K562 (cell line): ENCODE data around the gene SYNM. TPM values are rescaled to one million over a fixed set of nuclear protein-coding genes. Genes with fewer than 3 reads are reported as not detected.

Source experiments
- ATAC-seq: fragments of 200-7000 bp; cut with Tn5 transposase; 3 replicates; pipeline ENCODE4 v1.9.1; 2020; ENCODE audit warnings: moderate library complexity
- BruUV-seq: library from RNA; stranded (reverse); fragments of 400-500 nt; replicated peaks from 2 replicates; lab custom pipeline; 2021; lab: Mats Ljungman, UMichigan
- CTCF ChIA-PET: fragments of 300-600 bp; formaldehyde crosslinking; extraction: SDS; loops from one replicate; lab custom pipeline; 2021; ENCODE audit warnings: low intra/inter-chr PET ratio; lab: Yijun Ruan, JAX
- POLR2A ChIA-PET: fragments of 300-600, 350-650 bp; sonication (Branson Sonifier 250); formaldehyde crosslinking; extraction: SDS; loops from one replicate; lab custom pipeline; 2021; ENCODE audit warnings: antibody characterized with exemption, inconsistent platforms; lab: Yijun Ruan, JAX
- DNase-seq, 4 experiments: peaks; one replicate each; pipeline versions ENCODE4 v3.0.0 to v3.0.0-alpha.2; 2011 to 2018; ENCODE audit warnings: low spot score in 3 of 4, mixed read lengths in 3 of 4; ENCODE audit errors: extremely low read depth in 1 of 4
- FAIRE-seq: peaks from 2 replicates; lab custom pipeline; 2011; peaks lifted over from hg19 to GRCh38; lab: Jason Lieb, UNC
- H2AFZ ChIP-seq: 2 replicates; pipeline ENCODE4 v1.6.0; 2011; ENCODE audit warnings: low read depth, low read length, control low read depth, inconsistent platforms
- H3K27ac ChIP-seq: fragments of 200-600 bp; 3 replicates; pipeline ENCODE4 v1.8.0; 2011; ENCODE audit warnings: low read depth, mild to moderate bottlenecking, control low read depth, inconsistent platforms, low read length, moderate library complexity, mixed read lengths; ENCODE audit errors: extremely low read depth
- H3K27me3 ChIP-seq, 2 experiments: fragments of 300-600 bp in 1 of 2; 2 replicates in 1 of 2; 3 replicates in 1 of 2; pipeline versions ENCODE4 v1.6.0 to v1.8.0; 2011; ENCODE audit warnings: inconsistent platforms in 2 of 2, low read length in 2 of 2, mild to moderate bottlenecking in 1 of 2, mixed read lengths in 1 of 2, moderate library complexity in 1 of 2; ENCODE audit not compliant: control insufficient read depth in 2 of 2, insufficient read depth in 2 of 2
- H3K36me3 ChIP-seq: fragments of 300-600 bp; 3 replicates; pipeline ENCODE4 v1.8.0; 2011; ENCODE audit warnings: mild to moderate bottlenecking, low read length, inconsistent platforms; ENCODE audit not compliant: control insufficient read depth, insufficient read depth
- H3K4me1 ChIP-seq, 2 experiments: fragments of 200-600 bp in 1 of 2; replicated peaks in 1 of 2; 2 replicates in 1 of 2; 3 replicates in 1 of 2; pipeline versions ENCODE4 v1.5.1 to v1.8.0; 2011; ENCODE audit warnings: inconsistent platforms in 2 of 2, low read length in 2 of 2, mild to moderate bottlenecking in 1 of 2, mixed read lengths in 1 of 2, moderate library complexity in 1 of 2; ENCODE audit not compliant: control insufficient read depth in 2 of 2, insufficient read depth in 2 of 2
- H3K4me2 ChIP-seq: 2 replicates; pipeline ENCODE4 v1.6.1; 2011; ENCODE audit warnings: low read length, control low read depth, inconsistent platforms, mixed read lengths; ENCODE audit not compliant: insufficient read depth
- H3K4me3 ChIP-seq: fragments of 200-600 bp; sonication (generic), shearing (Covaris generic); 2 replicates; pipeline ENCODE4 v1.5.1; 2016; ENCODE audit warnings: control low read depth, inconsistent platforms
- H3K79me2 ChIP-seq: fragments of 200-600 bp; 3 replicates; pipeline ENCODE4 v1.8.0; 2011; ENCODE audit warnings: low read length, inconsistent platforms; ENCODE audit not compliant: control insufficient read depth, insufficient read depth
- H3K9ac ChIP-seq, 2 experiments: 2 replicates each; pipeline versions ENCODE4 v1.6.0 to v1.6.1; 2011; ENCODE audit warnings: low read depth in 2 of 2, low read length in 2 of 2, control low read depth in 1 of 2, inconsistent platforms in 1 of 2, mild to moderate bottlenecking in 1 of 2, mixed read lengths in 1 of 2; ENCODE audit not compliant: insufficient read depth in 1 of 2
- H3K9me1 ChIP-seq: one replicate; pipeline ENCODE4 v1.6.0; 2011; ENCODE audit warnings: inconsistent platforms, mild to moderate bottlenecking, low read length, moderate library complexity; ENCODE audit not compliant: control insufficient read depth, insufficient read depth
- H3K9me3 ChIP-seq: replicated peaks from 2 replicates; pipeline ENCODE4 v1.5.1; 2011; ENCODE audit warnings: low read depth, low read length, inconsistent platforms; ENCODE audit not compliant: control insufficient read depth, insufficient read depth
- H4K20me1 ChIP-seq: replicated peaks from 2 replicates; pipeline ENCODE4 v1.6.1; 2011; ENCODE audit warnings: low read length, inconsistent platforms, mixed read lengths; ENCODE audit not compliant: control insufficient read depth, insufficient read depth
- CAMTA2 ChIP-seq: fragments of 250-450 bp; sonication (Bioruptor Pico); conservative IDR thresholded peaks from 2 replicates; pipeline ENCODE4 v1.5.1; 2022
- FOXO4 ChIP-seq: fragments of 450-650 bp; formaldehyde crosslinking; IDR thresholded peaks from 2 replicates; pipeline ENCODE4 v1.4.0; 2020; ENCODE audit warnings: mild to moderate bottlenecking, moderate library complexity
- IFI16 ChIP-seq: fragments of 250-450 bp; sonication (Bioruptor Pico); IDR thresholded peaks from 2 replicates; pipeline ENCODE4 v2.1.2; 2022; ENCODE audit warnings: mild to moderate bottlenecking, inconsistent platforms
- KHSRP ChIP-seq: fragments of 450-650 bp; IDR thresholded peaks from 2 replicates; pipeline ENCODE4 v1.6.1; 2017
- KLF10 ChIP-seq: fragments of 250-450 bp; sonication (Bioruptor Pico); IDR thresholded peaks from 2 replicates; pipeline ENCODE4 v1.6.1; 2021; ENCODE audit warnings: matching md5 sums
- MTA3 ChIP-seq: fragments of 450-650 bp; formaldehyde crosslinking; IDR thresholded peaks from 2 replicates; pipeline ENCODE4 v1.6.1; 2017; ENCODE audit warnings: mild to moderate bottlenecking, borderline replicate concordance
- NRF1 ChIP-seq, 2 experiments: fragments of 450-650 bp; IDR thresholded peaks in 1 of 2; conservative IDR thresholded peaks in 1 of 2; 2 replicates each; pipeline ENCODE4 v1.6.1; 2014; ENCODE audit warnings: mild to moderate bottlenecking in 2 of 2
- PTTG1 ChIP-seq: fragments of 450-650 bp; IDR thresholded peaks from 2 replicates; pipeline ENCODE4 v1.6.1; 2016; ENCODE audit warnings: low read depth, mild to moderate bottlenecking, missing genetic modification characterization, missing compliant biosample characterization
- RAD51 ChIP-seq: fragments of 450-650 bp; IDR thresholded peaks from 2 replicates; pipeline ENCODE4 v1.7.1; 2016; ENCODE audit warnings: low read depth, mild to moderate bottlenecking, borderline replicate concordance
- TCFL5 ChIP-seq: fragments of 250-450 bp; sonication (Bioruptor Pico); conservative IDR thresholded peaks from 2 replicates; pipeline ENCODE4 v1.6.1; 2021; ENCODE audit warnings: mild to moderate bottlenecking, moderate library complexity, matching md5 sums
- TFAP4 ChIP-seq: sonication (generic); formaldehyde crosslinking; IDR thresholded peaks from 2 replicates; pipeline ENCODE4 v1.8.0; 2022; ENCODE audit warnings: missing genetic modification reagents, mild to moderate bottlenecking, moderate library complexity, borderline replicate concordance
- THRA ChIP-seq: fragments of 450-650 bp; IDR thresholded peaks from 2 replicates; pipeline ENCODE4 v1.6.1; 2017; ENCODE audit warnings: mild to moderate bottlenecking, moderate library complexity
- USF1 ChIP-seq: sonication (generic); formaldehyde crosslinking; IDR thresholded peaks from 2 replicates; pipeline ENCODE4 v1.9.0; 2022; ENCODE audit warnings: mild to moderate bottlenecking, missing genetic modification reagents
- ZNF224 ChIP-seq: sonication (generic); formaldehyde crosslinking; IDR thresholded peaks from 2 replicates; pipeline ENCODE4 v1.8.0; 2022; ENCODE audit warnings: mild to moderate bottlenecking, missing genetic modification reagents
- ZNF436 ChIP-seq: fragments of 250-450, 450-650 bp; sonication (Bioruptor Pico); formaldehyde crosslinking; IDR thresholded peaks from 2 replicates; pipeline ENCODE4 v1.7.0; 2020; ENCODE audit warnings: mild to moderate bottlenecking
- WGBS: fragments of 100-300 bp; shearing (Covaris generic); methylation state at CpG from one replicate; pipeline ENCODE4 v1.1.6; 2016; ENCODE audit warnings: low coverage, mixed read lengths; ENCODE audit not compliant: insufficient coverage; ENCODE audit errors: missing lambda C conversion rate; 5-methylcytosine and 5-hydroxymethylcytosine counted together
- in situ Hi-C: fragments of 300-500 bp; cut with MboI; formaldehyde crosslinking; loops from 4 replicates; pipeline ENCODE4 v1.15.0; 2018; ENCODE audit warnings: inconsistent platforms, mixed read lengths
- intact Hi-C: fragments of 100-400 bp; cut with micrococcal nuclease; formaldehyde crosslinking; loops from 2 replicates; pipeline ENCODE4 v1.14.2; 2022
- polyA plus RNA-seq, 8 experiments: library from polyadenylated mRNA; depleted of rRNA in 4 of 8; stranded (reverse) in 5 of 8; unstranded in 3 of 8; fragments of >200 nt; fragmentation: Nextera tagmentation in 2 of 8; fragmentation: Illumina TruSeq in 1 of 8; extraction: Ambion mirVana in 2 of 8; extraction: Trizol in 1 of 8; gene quantifications; 2 replicates each; pipeline versions ENCODE4 v1.2.1 to v1.2.3, GENCODE V29; 2011 to 2014; ENCODE audit warnings: inconsistent platforms in 1 of 8, missing spikeins in 1 of 8
- total RNA-seq, 7 experiments: library from RNA; depleted of rRNA in 6 of 7; stranded (reverse); fragments of >200 nt in 6 of 7; fragmentation: Illumina TruSeq in 2 of 7; extraction: Trizol in 2 of 7; gene quantifications; 2 replicates each; pipeline versions ENCODE4 v1.2.1 to v1.2.3, GENCODE V29; 2011 to 2021; ENCODE audit warnings: low replicate concordance in 1 of 7

Gene SYNM
- total and polyA plus RNA-seq, 9 of the 15 experiments (the other 6 are each of a cell fraction or from before 2014, with no cell fraction given): 0.01 to 0.42 (median 0.13) TPM

GRCh38 chr15:99062226-99062625 is 42.7 kb upstream of the SYNM start:
- Histone ChIP-seq H3K4me3 (no peak overlapping the region), H3K36me3 (no peaks in the 10 kb centered on the region), H2AFZ (no peak overlapping the region), H3K4me1 (peaks cover 0 to 9% of the 10 kb centered on the region in 2 experiments; a peak in 2 of 5 replicates), H3K4me2 (no peak overlapping the region), H3K27ac (no peak overlapping the region)
- no TSS peak for BruUV-seq
- ChIA-PET CTCF (no interaction called here), POLR2A (no interaction called here)
- no peak for TF ChIP-seq CAMTA2 (CRISPR knock-in tag)
- no peak for TF ChIP-seq ZNF224 (CRISPR knock-in tag)
- no peak for TF ChIP-seq RAD51
- TF ChIP-seq PTTG1 (tag): no peak
- no peak for TF ChIP-seq KHSRP
- no peak for TF ChIP-seq KLF10 (CRISPR knock-in tag)
- no peak for TF ChIP-seq ZNF436
- TF ChIP-seq TFAP4 (CRISPR knock-in tag): no peak
- no peak for TF ChIP-seq THRA
- no peak for TF ChIP-seq TCFL5 (CRISPR knock-in tag)
- no peak for TF ChIP-seq IFI16 (CRISPR knock-in tag)
- no peak for TF ChIP-seq NRF1 (conservative IDR thresholded peaks at IDR 0.05 in 1 of 2, IDR thresholded peaks at IDR 0.05 in 1 of 2)
- TF ChIP-seq USF1 (CRISPR knock-in tag): no peak
- no peak for TF ChIP-seq MTA3
- no peak for TF ChIP-seq FOXO4
- TF ChIP-seq, all 486 proteins: peak for 0
- intact Hi-C loops (no loop called here), in situ Hi-C loops (loop anchor here (10.0 kb wide), 1 partner anchor 547 kb away; no protein-coding TSS in a partner anchor)
- Histone ChIP-seq H3K9me1 (no peaks in the 10 kb centered on the region), H3K79me2 (no peaks in the 10 kb centered on the region), H4K20me1 (no peaks in the 10 kb centered on the region; the same call in 1 of the 2 replicates), H3K9ac (no peak overlapping the region), H3K9me3 (no peaks in the 10 kb centered on the region), H3K27me3 (peaks cover 9 to 53% of the 10 kb centered on the region in 2 experiments; a peak in 3 of 5 replicates)
- ATAC-seq (no peak), DNase-seq (no peak), FAIRE-seq (no peak)
- WGBS: 1% methylated on average over 5 of the region's 5 CpGs
